HL-60 (cell line): ENCODE measurements around the gene FAM120A.

Experiments
- GABPA ChIP-seq: IDR thresholded peaks from 2 replicates; pipeline ENCODE4 v1.6.1; 2012; ENCODE audit warnings: low read depth
- POLR2AphosphoS5 ChIP-seq: IDR thresholded peaks from 2 replicates; pipeline ENCODE4 v1.6.1; 2012; ENCODE audit warnings: low read depth
- TF ChIP-seq, protein P1 (sequence below): IDR thresholded peaks from one replicate; pipeline ENCODE4 v1.5.1; 2011; ENCODE audit warnings: low read length, control low read depth, inconsistent platforms; ENCODE audit not compliant: insufficient read depth

DNA sequence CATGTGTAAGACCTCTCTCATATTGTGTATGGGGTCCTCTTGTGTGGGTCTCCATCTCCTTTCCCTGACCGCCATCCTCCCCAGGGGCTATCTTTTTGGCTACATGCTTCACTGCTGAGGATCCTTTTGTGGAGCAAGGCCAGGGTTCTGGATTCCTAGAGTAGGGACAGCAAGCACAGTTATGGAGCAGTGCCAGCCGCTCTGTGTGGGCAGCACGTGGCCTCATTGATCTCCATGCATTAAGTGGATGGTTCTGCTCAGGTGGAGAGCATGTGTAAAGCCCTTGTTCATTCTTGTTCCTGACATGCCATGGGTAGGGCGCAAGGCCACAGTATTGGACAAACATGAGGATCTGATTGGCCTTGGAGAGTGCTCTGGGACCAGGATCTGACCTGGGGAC is 133.8 kb downstream of the FAM120A start:
- no peak for TF ChIP-seq POLR2AphosphoS5
- TF ChIP-seq, protein P1, sequence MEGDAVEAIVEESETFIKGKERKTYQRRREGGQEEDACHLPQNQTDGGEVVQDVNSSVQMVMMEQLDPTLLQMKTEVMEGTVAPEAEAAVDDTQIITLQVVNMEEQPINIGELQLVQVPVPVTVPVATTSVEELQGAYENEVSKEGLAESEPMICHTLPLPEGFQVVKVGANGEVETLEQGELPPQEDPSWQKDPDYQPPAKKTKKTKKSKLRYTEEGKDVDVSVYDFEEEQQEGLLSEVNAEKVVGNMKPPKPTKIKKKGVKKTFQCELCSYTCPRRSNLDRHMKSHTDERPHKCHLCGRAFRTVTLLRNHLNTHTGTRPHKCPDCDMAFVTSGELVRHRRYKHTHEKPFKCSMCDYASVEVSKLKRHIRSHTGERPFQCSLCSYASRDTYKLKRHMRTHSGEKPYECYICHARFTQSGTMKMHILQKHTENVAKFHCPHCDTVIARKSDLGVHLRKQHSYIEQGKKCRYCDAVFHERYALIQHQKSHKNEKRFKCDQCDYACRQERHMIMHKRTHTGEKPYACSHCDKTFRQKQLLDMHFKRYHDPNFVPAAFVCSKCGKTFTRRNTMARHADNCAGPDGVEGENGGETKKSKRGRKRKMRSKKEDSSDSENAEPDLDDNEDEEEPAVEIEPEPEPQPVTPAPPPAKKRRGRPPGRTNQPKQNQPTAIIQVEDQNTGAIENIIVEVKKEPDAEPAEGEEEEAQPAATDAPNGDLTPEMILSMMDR = no peak
- no peak for TF ChIP-seq GABPA
